HEK293 (cell line): ENCODE measurements around the gene CLEC2L.

ENCODE experiments used
- CTCF ChIA-PET: fragments of 350-600 bp; formaldehyde crosslinking; extraction: SDS; loops from one replicate; lab custom pipeline; 2021; ENCODE audit warnings: antibody characterized with exemption; lab: Yijun Ruan, JAX
- POLR2A ChIA-PET: fragments of 300-600 bp; formaldehyde crosslinking; extraction: SDS; loops from one replicate; lab custom pipeline; 2020; ENCODE audit warnings: antibody characterized with exemption, inconsistent platforms; lab: Yijun Ruan, JAX
- H3K27ac ChIP-seq: fragments of 200-500 bp; sonication (Bioruptor generic); 2 replicates; pipeline ENCODE4 v1.5.1; 2014; ENCODE audit warnings: low read depth, low read length, control low read depth, inconsistent platforms; ENCODE audit errors: extremely low read depth
- H3K36me3 ChIP-seq, 2 experiments: fragments of 200-500 bp in 1 of 2; sonication (Bioruptor generic) in 1 of 2; 1 replicate in 1 of 2; 2 replicates in 1 of 2; pipeline ENCODE4 v1.5.1; 2014 to 2017; ENCODE audit warnings: inconsistent platforms in 2 of 2, low read length in 2 of 2; ENCODE audit not compliant: control insufficient read depth in 2 of 2, insufficient read depth in 1 of 2
- H3K4me1 ChIP-seq: fragments of 200-500 bp; sonication (Bioruptor generic); 2 replicates; pipeline ENCODE4 v1.5.1; 2014; ENCODE audit warnings: mild to moderate bottlenecking, low read length, inconsistent platforms; ENCODE audit not compliant: control insufficient read depth, insufficient read depth
- H3K4me3 ChIP-seq: 2 replicates; pipeline ENCODE4 v1.5.1; 2011; ENCODE audit warnings: low read depth, mild to moderate bottlenecking, control low read depth, low read length, moderate library complexity
- H3K9me3 ChIP-seq: fragments of 200-500 bp; sonication (Bioruptor generic); 2 replicates; pipeline ENCODE4 v1.5.1; 2014; ENCODE audit warnings: low read depth, low read length, inconsistent platforms; ENCODE audit not compliant: control insufficient read depth, insufficient read depth
- FEZF1 ChIP-seq: fragments of 450-650 bp; formaldehyde crosslinking; IDR thresholded peaks from 2 replicates; pipeline ENCODE4 v1.5.1; 2016; ENCODE audit warnings: missing biosample characterization, missing genetic modification characterization
- GFI1B ChIP-seq: fragments of 450-650 bp; formaldehyde crosslinking; IDR thresholded peaks from 2 replicates; pipeline ENCODE4 v1.5.1; 2016; ENCODE audit warnings: missing biosample characterization, missing genetic modification characterization
- GLI4 ChIP-seq: fragments of 450-650 bp; formaldehyde crosslinking; IDR thresholded peaks from 2 replicates; pipeline ENCODE4 v1.5.1; 2016; ENCODE audit warnings: missing biosample characterization, missing genetic modification characterization
- GLIS1 ChIP-seq: fragments of 450-650 bp; formaldehyde crosslinking; IDR thresholded peaks from 2 replicates; pipeline ENCODE4 v1.5.1; 2016; ENCODE audit warnings: missing biosample characterization, missing genetic modification characterization
- HOXA7 ChIP-seq: sonication (generic); formaldehyde crosslinking; IDR thresholded peaks from 2 replicates; pipeline ENCODE4 v1.8.1; 2022; ENCODE audit warnings: missing genetic modification reagents, borderline replicate concordance
- KLF17 ChIP-seq: fragments of 450-650 bp; formaldehyde crosslinking; IDR thresholded peaks from 2 replicates; pipeline ENCODE4 v1.5.1; 2016; ENCODE audit warnings: missing biosample characterization, missing genetic modification characterization
- PRDM1 ChIP-seq: fragments of 450-650 bp; formaldehyde crosslinking; IDR thresholded peaks from 2 replicates; pipeline ENCODE4; 2016; ENCODE audit warnings: missing biosample characterization, missing genetic modification characterization
- PRDM10 ChIP-seq: fragments of 450-650 bp; formaldehyde crosslinking; IDR thresholded peaks from 2 replicates; pipeline ENCODE4 v1.5.1; 2016; ENCODE audit warnings: missing biosample characterization, missing genetic modification characterization
- SETDB1 ChIP-seq: IDR thresholded peaks from one replicate; pipeline ENCODE4 v1.6.1; 2017; ENCODE audit warnings: mild to moderate bottlenecking, low read length, moderate library complexity, mixed read lengths; ENCODE audit not compliant: insufficient read length
- ZBTB10 ChIP-seq: fragments of 450-650 bp; formaldehyde crosslinking; IDR thresholded peaks from 2 replicates; pipeline ENCODE4 v1.5.1; 2016; ENCODE audit warnings: missing biosample characterization, missing genetic modification characterization
- ZNF138 ChIP-seq: fragments of 450-650 bp; formaldehyde crosslinking; IDR thresholded peaks from 2 replicates; pipeline ENCODE4 v1.5.1; 2016; ENCODE audit warnings: missing biosample characterization, missing genetic modification characterization, borderline replicate concordance
- ZNF174 ChIP-seq: fragments of 450-650 bp; formaldehyde crosslinking; IDR thresholded peaks from 2 replicates; pipeline ENCODE4 v1.5.0; 2017; ENCODE audit warnings: missing biosample characterization, mild to moderate bottlenecking, missing genetic modification characterization
- ZNF175 ChIP-seq: fragments of 450-650 bp; formaldehyde crosslinking; IDR thresholded peaks from 2 replicates; pipeline ENCODE4 v1.5.1; 2016; ENCODE audit warnings: missing biosample characterization, missing genetic modification characterization
- ZNF280D ChIP-seq: fragments of 450-650 bp; formaldehyde crosslinking; IDR thresholded peaks from 2 replicates; pipeline ENCODE4 v1.5.1; 2016; ENCODE audit warnings: missing biosample characterization, missing genetic modification characterization
- ZNF292 ChIP-seq: fragments of 450-650 bp; formaldehyde crosslinking; IDR thresholded peaks from 2 replicates; pipeline ENCODE4 v1.5.1; 2016; ENCODE audit warnings: low read depth, missing biosample characterization, missing genetic modification characterization, borderline replicate concordance
- ZNF324 ChIP-seq: fragments of 450-650 bp; formaldehyde crosslinking; IDR thresholded peaks from 2 replicates; pipeline ENCODE4 v1.5.1; 2016; ENCODE audit warnings: missing biosample characterization, missing genetic modification characterization
- ZNF423 ChIP-seq: fragments of 450-650 bp; formaldehyde crosslinking; IDR thresholded peaks from 2 replicates; pipeline ENCODE4 v1.5.1; 2016; ENCODE audit warnings: missing biosample characterization, missing genetic modification characterization
- ZNF48 ChIP-seq: fragments of 450-650 bp; formaldehyde crosslinking; IDR thresholded peaks from 2 replicates; pipeline ENCODE4 v1.5.1; 2016; ENCODE audit warnings: missing biosample characterization, missing genetic modification characterization
- ZNF501 ChIP-seq: fragments of 450-650 bp; formaldehyde crosslinking; IDR thresholded peaks from 2 replicates; pipeline ENCODE4 v1.5.1; 2016; ENCODE audit warnings: missing biosample characterization, missing genetic modification characterization
- ZNF555 ChIP-seq: fragments of 450-650 bp; formaldehyde crosslinking; conservative IDR thresholded peaks from 2 replicates; pipeline ENCODE4 v1.5.1; 2017; ENCODE audit warnings: missing biosample characterization, mild to moderate bottlenecking, missing genetic modification characterization, inconsistent platforms
- ZNF610 ChIP-seq: fragments of 450-650 bp; formaldehyde crosslinking; IDR thresholded peaks from 2 replicates; pipeline ENCODE4 v1.5.1; 2016; ENCODE audit warnings: missing biosample characterization, missing genetic modification characterization, borderline replicate concordance
- ZNF664 ChIP-seq: fragments of 450-650 bp; formaldehyde crosslinking; IDR thresholded peaks from 2 replicates; pipeline ENCODE4 v1.5.1; 2016; ENCODE audit warnings: missing biosample characterization, missing genetic modification characterization
- ZNF707 ChIP-seq: fragments of 450-650 bp; formaldehyde crosslinking; IDR thresholded peaks from 2 replicates; pipeline ENCODE4 v1.5.1; 2016; ENCODE audit warnings: missing biosample characterization, missing genetic modification characterization
- ZNF76 ChIP-seq: fragments of 450-650 bp; formaldehyde crosslinking; IDR thresholded peaks from 2 replicates; pipeline ENCODE4; 2016; ENCODE audit warnings: low read depth, missing biosample characterization, missing genetic modification characterization, borderline replicate concordance

The CLEC2L gene

GRCh38 chr7:139562491-139562890, 39.0 kb downstream of the CLEC2L start (continued):
- no peak for TF ChIP-seq GLI4
- TF ChIP-seq ZNF555 (tag by site-specific recombination): no peak
- no peak for TF ChIP-seq FEZF1 (tag by site-specific recombination)
- TF ChIP-seq ZNF138 (tag by site-specific recombination): no peak

GRCh38 chr7:139562961-139563565, 39.6 kb downstream of the CLEC2L start:
- Histone ChIP-seq H3K4me1 (no peaks in the 10 kb centered on the region), H3K4me3 (no peak overlapping the region), H3K27ac (no peak overlapping the region), H3K36me3 (no peaks in the 10 kb centered on the region), H3K9me3 (no peaks in the 10 kb centered on the region)
- CTCF ChIA-PET: interaction anchor here (0.6 to 0.9 kb wide), 2 partner anchors 83 to 97 kb away, joined by 3 read pairs; no protein-coding TSS in a partner anchor
- TF ChIP-seq KLF17 (tag by site-specific recombination) (no peak), ZNF423 (tag by site-specific recombination) (no peak), ZNF324 (tag by site-specific recombination) (no peak), ZNF664 (tag by site-specific recombination) (no peak), ZNF707 (tag by site-specific recombination) (no peak), PRDM1 (tag by site-specific recombination) (no peak), ZNF292 (tag by site-specific recombination) (no peak), PRDM10 (tag by site-specific recombination) (no peak), ZNF610 (tag by site-specific recombination) (no peak), ZNF501 (no peak)
- POLR2A ChIA-PET: no interaction called here

GRCh38 chr7:139563856-139564255, 40.4 kb downstream of the CLEC2L start:
- H3K36me3 ChIP-seq: peaks cover 0 to 2% of the 10 kb centered on the region in 2 experiments; a peak in 1 of 3 replicates
- H3K4me3 ChIP-seq: no peak overlapping the region
- no peak overlapping the region for H3K27ac ChIP-seq
- ChIA-PET CTCF (interaction anchor here (0.9 kb wide), 1 partner anchor 82 kb away, joined by 3 read pairs; no protein-coding TSS in a partner anchor), POLR2A (no interaction called here)
- H3K9me3 ChIP-seq: no peaks in the 10 kb centered on the region
- no peaks in the 10 kb centered on the region for H3K4me1 ChIP-seq
- no peak for TF ChIP-seq GFI1B (tag by site-specific recombination)
- TF ChIP-seq ZNF76 (tag by site-specific recombination): no peak
- TF ChIP-seq ZNF280D (tag by site-specific recombination): no peak
- no peak for TF ChIP-seq ZNF174 (tag by site-specific recombination)
- no peak for TF ChIP-seq ZNF175 (tag by site-specific recombination)
- no peak for TF ChIP-seq GLIS1 (tag by site-specific recombination)
- TF ChIP-seq ZBTB10 (tag by site-specific recombination): no peak
- no peak for TF ChIP-seq SETDB1
- no peak for TF ChIP-seq HOXA7 (CRISPR knock-in tag)
- no peak for TF ChIP-seq ZNF48 (tag by site-specific recombination)
